CD4-positive, alpha-beta T cell treated with Interleukin-15 for 1 hour (primary cell): ENCODE measurements around the gene SRGAP2C.
"Not testable (repeated sequence)": the region's sequence is repeated elsewhere in the genome, so short reads cannot be mapped to it uniquely, and the experiment has no call there.

ENCODE experiments used
- DNase-seq: peaks from one replicate; pipeline ENCODE4 v3.0.0-alpha.2; 2020

The SRGAP2C gene

GRCh38 chr1:121283587-121284180 lies 98.9 kb downstream of the SRGAP2C start:
- not testable (repeated sequence) for DNase-seq

GRCh38 chr1:121292590-121292989 lies 107.8 kb downstream of the SRGAP2C start:
- not testable (repeated sequence) for DNase-seq

- not testable (repeated sequence) for DNase-seq
Measured at GRCh38 chr1:121293263-121294204, 108.8 kb downstream of the SRGAP2C start.

GRCh38 chr1:121294205-121294570 lies 109.4 kb downstream of the SRGAP2C start:
- DNase-seq, result not testable (repeated sequence)

GRCh38 chr1:121296563-121296962 lies 111.8 kb downstream of the SRGAP2C start:
- DNase-seq, result not testable (repeated sequence)

- DNase-seq, result not testable (repeated sequence)
Measured at GRCh38 chr1:121298529-121298928, 113.8 kb downstream of the SRGAP2C start.

- DNase-seq, result not testable (repeated sequence)
Measured at GRCh38 chr1:121299514-121300149, 114.9 kb downstream of the SRGAP2C start.

- not testable (repeated sequence) for DNase-seq
Measured at GRCh38 chr1:121301876-121302275, 117.1 kb downstream of the SRGAP2C start.

GRCh38 chr1:121307759-121308158 lies 123.0 kb downstream of the SRGAP2C start:
- not testable (repeated sequence) for DNase-seq

- not testable (repeated sequence) for DNase-seq
Measured at GRCh38 chr1:121315509-121315908, 130.7 kb downstream of the SRGAP2C start.

- not testable (repeated sequence) for DNase-seq
Measured at GRCh38 chr1:121316081-121316480, 131.3 kb downstream of the SRGAP2C start.

- DNase-seq, result not testable (repeated sequence)
Measured at GRCh38 chr1:121317491-121318468, 133.0 kb downstream of the SRGAP2C start.

GRCh38 chr1:121318687-121319086 lies 133.9 kb downstream of the SRGAP2C start:
- not testable (repeated sequence) for DNase-seq

GRCh38 chr1:121321660-121322059 lies 136.9 kb downstream of the SRGAP2C start:
- DNase-seq, result not testable (repeated sequence)

- DNase-seq, result not testable (repeated sequence)
Measured at GRCh38 chr1:121324726-121325125, 140.0 kb downstream of the SRGAP2C start.

GRCh38 chr1:121332141-121332540 lies 147.4 kb downstream of the SRGAP2C start:
- DNase-seq, result not testable (repeated sequence)

- not testable (repeated sequence) for DNase-seq
Measured at GRCh38 chr1:121332599-121333562, 148.1 kb downstream of the SRGAP2C start.

- DNase-seq, result not testable (repeated sequence)
Measured at GRCh38 chr1:121337958-121338357, 153.2 kb downstream of the SRGAP2C start.

GRCh38 chr1:121339611-121340010 lies 154.8 kb downstream of the SRGAP2C start:
- DNase-seq, result not testable (repeated sequence)

GRCh38 chr1:121343311-121343906 lies 158.6 kb downstream of the SRGAP2C start:
- DNase-seq, result not testable (repeated sequence)
